HG03442 (cell line): ENCODE measurements around the gene CLIC3.

Experiments used
- ATAC-seq: cut with Tn5 transposase; IDR thresholded peaks from one replicate; pipeline ENCODE4 v1.9.1; 2021; ENCODE audit warnings: mild to moderate bottlenecking, moderate library complexity; ENCODE audit not compliant: unreplicated experiment

CLIC3 gene

GRCh38 chr9:137031904-137032640 is 35.7 kb upstream of the CLIC3 start, which contains the start of gene FUT7:
Gene FUT7, minus strand, starts transcription at chr9:137032088. Its CDS starts 97 bp downstream, at chr9:137031991.
- ATAC-seq = no peak

- no peak for ATAC-seq
Observed at GRCh38 chr9:137030538-137031527, 34.5 kb upstream of the CLIC3 start.

DNA sequence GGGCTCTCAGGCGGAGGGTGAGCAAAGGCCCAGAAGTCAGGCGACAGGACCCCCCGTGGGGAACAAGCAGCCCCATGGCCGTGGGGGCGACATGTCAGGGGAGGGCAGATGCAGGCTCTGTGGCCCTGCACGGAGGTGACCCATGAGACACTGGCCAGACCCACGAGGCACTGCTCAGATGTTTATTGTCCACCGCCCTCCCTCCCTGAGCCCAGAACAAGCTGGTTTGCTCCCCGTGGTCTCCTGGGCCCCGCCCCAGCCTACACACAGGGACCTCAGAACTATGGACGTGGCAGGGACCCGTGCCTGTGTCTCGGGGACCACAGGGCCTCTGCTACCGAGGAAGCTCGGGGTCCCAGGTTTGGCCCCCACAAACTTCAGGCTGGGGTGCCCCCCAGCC is 33.6 kb upstream of the CLIC3 start:
- no peak for ATAC-seq

GRCh38 chr9:137029058-137029936 is 32.9 kb upstream of the CLIC3 start:
- no peak for ATAC-seq

GRCh38 chr9:137028263-137029057 is 32.1 kb upstream of the CLIC3 start:
- ATAC-seq = peak; percentile 41

DNA sequence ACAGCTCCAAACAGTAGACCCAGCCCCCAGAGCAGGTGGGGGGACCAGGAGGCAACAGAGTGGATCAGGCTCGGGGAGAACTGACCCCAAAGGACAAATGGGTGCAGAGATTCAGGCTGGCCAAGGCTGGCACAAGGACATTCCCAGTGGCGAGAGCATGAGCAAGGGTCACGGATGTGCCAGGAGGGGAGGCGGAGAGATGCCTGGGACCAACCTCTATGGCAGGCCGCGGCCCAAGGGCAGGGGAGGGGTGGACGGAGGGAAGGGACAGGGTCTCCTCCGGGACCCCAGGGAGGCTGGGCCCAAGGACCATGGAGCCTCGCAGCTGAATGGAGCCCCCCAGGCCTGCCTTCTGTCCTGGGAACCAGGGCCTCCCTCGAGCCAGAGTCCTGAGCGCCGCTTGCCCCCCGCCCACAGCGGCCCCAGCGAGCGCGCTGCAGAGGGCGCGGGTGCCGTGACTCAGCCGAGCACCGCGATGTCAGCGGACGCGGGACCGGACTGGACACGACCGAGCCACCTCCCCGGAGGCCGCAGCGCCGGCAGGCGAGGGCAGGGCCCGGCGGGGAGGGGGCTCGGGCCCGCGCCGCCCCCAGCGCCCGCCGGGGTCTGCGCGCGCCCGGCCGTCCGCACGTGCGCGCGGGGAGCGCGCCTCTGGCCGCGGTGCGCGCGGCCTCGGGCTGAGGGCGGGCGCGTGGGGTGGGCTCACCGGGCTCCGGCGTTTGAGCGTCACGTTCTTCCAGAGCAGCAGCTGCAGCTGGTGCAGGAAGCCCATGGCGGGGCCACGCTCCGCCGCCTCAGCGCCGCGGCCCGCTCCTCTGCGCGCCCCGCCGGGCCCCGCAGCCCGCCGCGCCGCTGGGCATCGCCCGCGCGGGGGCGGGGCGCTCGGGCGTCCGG is 31.2 kb upstream of the CLIC3 start, which contains the start of gene ABCA2:
TSS of gene ABCA2 (minus strand) at position 869 of the 894 bp plus-strand sequence. CDS start at position 772, 97 bp downstream.
- no peak for ATAC-seq

DNA sequence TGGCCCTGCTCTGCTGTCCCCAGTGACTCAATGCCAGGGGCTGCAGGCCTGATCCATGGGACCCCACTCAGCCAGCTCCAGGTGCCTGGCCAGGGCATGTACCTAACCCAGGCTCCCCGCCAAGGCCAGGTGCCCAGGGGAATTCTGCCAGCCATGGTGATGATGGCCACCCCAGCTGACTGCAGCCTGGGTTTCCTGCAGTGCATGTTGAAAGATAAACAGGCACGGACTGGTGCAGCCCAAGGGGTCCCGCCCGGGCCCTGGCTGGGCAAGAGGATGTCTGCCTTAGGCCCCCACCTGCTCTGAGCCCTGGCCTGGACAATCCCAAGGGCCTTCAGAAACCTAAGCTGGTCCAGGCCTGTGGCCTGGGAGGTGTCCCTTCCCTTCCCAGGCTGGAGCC is 30.5 kb upstream of the CLIC3 start:
- no peak for ATAC-seq

GRCh38 chr9:137026384-137026783 is 30.0 kb upstream of the CLIC3 start:
- ATAC-seq = no peak

DNA sequence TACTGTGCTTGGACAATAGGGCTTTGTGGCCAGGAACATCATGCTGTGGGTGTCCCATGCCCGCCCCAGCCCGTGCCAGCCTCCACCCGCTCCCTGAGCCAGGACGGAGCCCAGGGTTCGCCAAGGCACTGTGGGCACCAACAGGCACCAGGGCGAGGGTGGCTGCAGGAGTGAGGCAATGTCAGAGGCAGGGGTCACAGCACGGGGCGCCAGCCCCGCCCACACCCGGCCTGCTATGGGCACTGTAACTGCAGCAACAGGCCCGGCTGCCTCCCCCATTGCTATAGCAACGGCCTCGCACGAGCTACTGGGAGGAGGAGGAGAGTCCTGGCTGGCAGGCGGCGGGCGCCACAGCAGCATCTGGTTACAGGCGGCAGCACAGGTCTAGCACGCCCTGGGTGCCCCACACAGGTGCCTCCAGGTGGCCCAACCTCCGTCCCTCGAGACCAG is 29.2 kb upstream of the CLIC3 start:
- no peak for ATAC-seq

GRCh38 chr9:137023583-137023991 is 27.2 kb upstream of the CLIC3 start:
- ATAC-seq = no peak

GRCh38 chr9:137023157-137023556 is 26.8 kb upstream of the CLIC3 start:
- ATAC-seq = no peak

- no peak for ATAC-seq
Observed at GRCh38 chr9:137022662-137023008, 26.3 kb upstream of the CLIC3 start.

GRCh38 chr9:137021979-137022661 is 25.8 kb upstream of the CLIC3 start:
- no peak for ATAC-seq

DNA sequence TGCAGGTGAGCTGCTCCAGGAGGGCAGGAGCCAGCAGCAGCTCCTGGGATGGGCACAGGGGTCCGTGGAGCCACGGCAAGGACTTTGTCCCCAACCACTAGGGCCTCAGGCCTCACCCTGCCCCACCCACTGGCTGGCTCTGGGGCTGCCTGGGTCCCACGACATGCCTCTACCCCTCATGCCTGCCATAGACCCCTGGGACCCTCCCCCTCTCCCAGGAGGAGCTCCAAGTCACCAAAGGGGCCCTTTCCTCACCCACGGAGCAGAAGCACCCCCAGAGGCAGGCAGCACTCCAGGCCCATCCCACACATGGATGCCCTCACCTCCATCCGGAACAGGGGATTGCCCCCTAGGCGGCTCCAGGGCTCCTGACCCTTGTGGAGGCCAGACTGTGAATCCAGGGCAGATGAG is 25.2 kb upstream of the CLIC3 start:
- no peak for ATAC-seq

GRCh38 chr9:137020771-137021567 is 24.6 kb upstream of the CLIC3 start:
- ATAC-seq = no peak

- no peak for ATAC-seq
Observed at GRCh38 chr9:137019891-137020683, 23.7 kb upstream of the CLIC3 start.
